Hematopoietic multipotent progenitor cell treated with erythropoietin and hydrocortisone succinate and interleukin-3 and kit ligand, for 4 days (in vitro differentiated cells): Measurements from ENCODE around the gene ITGB3BP.
A peak's percentile ranks its signal among the peaks of the same experiment; 100 is the strongest.

Source experiments
- DNase-seq: peaks from one replicate; pipeline ENCODE4 v3.0.0-alpha.2; 2015

Gene ITGB3BP

DNA sequence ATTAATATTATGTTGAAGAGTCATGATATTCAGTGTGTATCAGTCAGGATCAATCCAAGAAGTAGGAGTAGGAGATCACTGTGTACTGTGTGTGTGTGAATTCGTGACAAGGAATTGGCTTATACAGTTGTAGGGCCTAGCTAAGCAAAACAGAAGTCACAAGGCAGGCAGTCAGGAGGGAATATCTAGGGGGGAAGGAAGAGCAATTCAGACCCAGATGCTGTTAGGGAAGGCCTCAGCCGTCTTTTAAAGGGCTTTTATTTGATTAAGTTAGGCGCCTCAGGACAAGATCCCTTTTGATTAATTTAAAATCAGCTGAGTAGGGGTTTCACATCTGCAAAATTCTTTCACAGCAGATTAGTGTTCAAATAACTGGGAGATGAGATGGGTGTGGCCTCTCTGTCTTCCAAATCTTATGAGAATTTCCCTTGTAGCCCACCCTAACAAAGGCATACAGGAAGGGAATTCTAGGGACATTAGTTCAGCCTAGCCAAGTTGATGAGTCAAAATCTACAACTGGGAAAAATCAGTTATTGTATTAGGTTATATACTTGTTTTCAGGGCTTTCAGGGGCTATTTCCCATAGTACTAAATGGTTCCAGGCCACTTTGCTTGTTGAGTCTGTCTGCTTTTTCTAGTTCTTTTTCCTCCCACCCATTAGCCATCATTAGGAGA, 108.2 kb downstream of the ITGB3BP start:
- no peak for DNase-seq

- no peak for DNase-seq
Measured at GRCh38 chr1:63413394-63413793, 109.6 kb downstream of the ITGB3BP start.

DNA sequence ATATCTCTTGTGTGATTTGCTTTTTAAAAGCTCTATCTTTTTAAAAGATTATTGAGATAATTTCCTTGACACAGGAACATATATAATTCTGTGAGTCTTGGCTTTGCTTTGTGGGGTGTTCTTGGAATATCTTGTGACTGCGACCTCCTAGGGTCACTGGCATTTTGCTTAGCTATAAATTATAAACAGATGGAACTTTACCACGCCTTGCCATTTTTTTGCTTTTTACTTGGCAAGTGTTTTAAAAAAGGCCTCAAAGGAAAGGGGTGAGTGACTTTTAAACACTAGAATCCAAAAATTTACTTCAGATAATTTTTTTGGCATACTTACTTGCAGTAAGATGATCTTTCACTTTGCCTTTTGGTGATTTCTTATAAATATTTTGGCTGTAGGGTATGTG, 112.0 kb downstream of the ITGB3BP start:
- no peak for DNase-seq

DNA sequence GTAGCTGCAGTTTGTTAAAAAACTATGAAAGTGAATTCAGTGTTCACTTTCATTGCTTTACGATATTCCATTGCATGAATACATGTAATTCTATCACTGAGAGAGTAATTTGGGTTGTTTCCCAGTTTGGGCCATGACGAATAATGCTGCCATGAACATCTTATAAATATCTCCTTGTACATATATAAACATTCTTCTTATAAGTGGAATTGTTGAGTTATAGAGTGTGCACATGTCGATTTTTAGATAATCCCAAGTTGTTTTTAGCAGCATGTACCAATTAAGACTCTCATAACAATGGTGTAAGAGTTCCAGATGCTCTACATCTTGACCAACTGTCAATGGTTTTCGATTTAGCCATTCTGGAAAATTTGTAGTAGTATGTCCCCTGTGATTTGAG, 114.7 kb downstream of the ITGB3BP start:
- no peak for DNase-seq

DNA sequence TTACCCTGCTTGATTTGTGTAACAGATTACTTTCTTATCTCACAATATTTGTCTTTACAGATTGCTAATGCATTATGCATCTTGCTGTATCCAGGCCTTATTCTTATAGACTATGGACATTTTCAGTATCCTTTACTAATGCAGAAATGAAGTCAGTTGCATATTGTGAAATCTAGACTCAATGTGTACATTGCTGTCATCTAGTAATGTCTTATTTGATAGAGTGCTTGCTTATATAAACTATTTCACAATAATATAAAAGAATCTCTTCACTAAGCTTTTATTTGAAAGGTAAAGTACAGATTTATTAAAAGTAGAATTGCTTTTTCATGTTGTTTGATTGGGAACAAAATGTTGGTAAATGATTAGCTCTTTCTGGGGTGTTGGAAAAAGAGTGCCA, 116.0 kb downstream of the ITGB3BP start:
- DNase-seq = peak; percentile 35

GRCh38 chr1:63405987-63406386, 117.0 kb downstream of the ITGB3BP start:
- DNase-seq = no peak

- DNase-seq = no peak
Measured at GRCh38 chr1:63405021-63405420, 118.0 kb downstream of the ITGB3BP start.

GRCh38 chr1:63403386-63403785, 119.6 kb downstream of the ITGB3BP start:
- peak; percentile 87 for DNase-seq

DNA sequence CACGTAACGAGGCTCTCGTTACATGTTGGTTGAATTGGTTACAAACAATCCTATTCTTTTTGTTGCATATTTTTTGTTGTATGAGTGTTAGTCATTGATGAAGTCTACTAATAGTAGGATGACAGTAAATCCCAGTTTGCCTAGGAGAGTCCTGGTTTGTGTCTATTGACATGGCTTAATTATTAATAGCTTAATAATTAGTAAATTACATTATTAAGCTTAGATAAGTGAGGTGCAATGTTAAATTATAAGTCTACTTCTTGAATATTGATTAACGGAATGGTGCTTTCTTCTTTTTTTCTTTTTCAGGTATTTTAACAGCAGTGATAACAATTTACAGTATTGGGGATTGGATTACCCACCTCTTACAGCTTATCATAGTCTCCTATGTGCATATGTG, 121.1 kb downstream of the ITGB3BP start:
- DNase-seq = no peak
